GM13977 (cell line): ENCODE results near the gene ZNF417.
"Not testable (repeated sequence)": the region's sequence is repeated elsewhere in the genome, so short reads cannot be mapped to it uniquely, and the experiment has no call there.

Experiments
- DNase-seq: peaks from one replicate; pipeline ENCODE4 v3.0.0; 2012; ENCODE audit warnings: low spot score
- CTCF ChIP-seq: IDR thresholded peaks from 2 replicates; pipeline ENCODE4 v1.5.1; 2012; ENCODE audit warnings: mild to moderate bottlenecking, control low read depth; ENCODE audit not compliant: insufficient read depth; ENCODE audit errors: extremely low read depth, missing control alignments
- in situ Hi-C: fragments of 300-500 bp; cut with MboI; formaldehyde crosslinking; loops from one replicate; pipeline ENCODE4 v1.12.0; 2022; ENCODE audit warnings: low sequenced_read_pairs, low pct_unique_long_range_greater_than_20kb, mixed read lengths, inconsistent platforms; ENCODE audit not compliant: unreplicated experiment

The ZNF417 gene

GRCh38 chr19:57927587-57927986 lies 11.2 kb upstream of the ZNF417 start:
- in situ Hi-C loops: no loop called here
- DNase-seq: no peak
- TF ChIP-seq CTCF: no peak

GRCh38 chr19:57914531-57914930 lies 1.9 kb downstream of the ZNF417 start:
- no peak for DNase-seq
- no peak for TF ChIP-seq CTCF

GRCh38 chr19:57907394-57907793 lies 9.0 kb downstream of the ZNF417 start:
- TF ChIP-seq CTCF: no peak
- in situ Hi-C loops: no loop called here

More at GRCh38 chr19:57914531-57914930, 1.9 kb downstream of the ZNF417 start:
- in situ Hi-C loops: no loop called here

GRCh38 chr19:57905258-57905657 lies 11.1 kb downstream of the ZNF417 start:
- TF ChIP-seq CTCF: no peak
- DNase-seq: no peak
- in situ Hi-C loops: no loop called here

More at GRCh38 chr19:57907394-57907793, 9.0 kb downstream of the ZNF417 start:
- DNase-seq: no peak

- peak; percentile 16 for TF ChIP-seq CTCF
- DNase-seq: no peak
- in situ Hi-C loops: no loop called here
These were observed 12.7 kb downstream of the ZNF417 start for GRCh38 chr19:57903618-57904184.

- no peak for DNase-seq
- no peak for TF ChIP-seq CTCF
- in situ Hi-C loops: no loop called here
These were observed 16.1 kb downstream of the ZNF417 start for GRCh38 chr19:57900311-57900710.

GRCh38 chr19:57890706-57891105 lies 25.7 kb downstream of the ZNF417 start:
- in situ Hi-C loops, DNase-seq: not testable (repeated sequence)
